Measurements from ENCODE around the gene BOLA1.

The BOLA1 gene

GRCh38 chr1:149940427-149940826, 41.1 kb downstream of the BOLA1 start:
- TF ChIP-seq CTCF (IDR thresholded peaks at IDR 0.05; ENCODE audit: borderline replicate concordance, extremely low read depth, low read length, poor library complexity, severe bottlenecking): no peak
- no peak for TF ChIP-seq EZH2 (IDR thresholded peaks at IDR 0.05; ENCODE audit: borderline replicate concordance, low read depth, low read length, severe bottlenecking)
- Histone ChIP-seq H3K36me3 (ENCODE audit: insufficient read depth, low read length) (no peaks in the 10 kb centered on the region), H3K4me2 (ENCODE audit: insufficient read depth, low read length) (no peak overlapping the region), H3K27me3 (ENCODE audit: insufficient read depth, low read length, poor library complexity) (no peaks in the 10 kb centered on the region), H3K9me3 (ENCODE audit: insufficient read depth, low read length, severe bottlenecking) (no peaks in the 10 kb centered on the region), H3K4me3 (ENCODE audit: low read depth in 1 of 2, low read length in 2 of 2) (no peak overlapping the region), H3K27ac (ENCODE audit: low read length) (no peak overlapping the region), H3K79me2 (ENCODE audit: insufficient read depth, low read length) (no peaks in the 10 kb centered on the region), H3K9ac (ENCODE audit: low read depth, low read length) (no peak overlapping the region), H4K20me1 (ENCODE audit: insufficient read depth, low read length) (no peaks in the 10 kb centered on the region), H2AFZ (ENCODE audit: low read depth, low read length) (no peak overlapping the region), H3K4me1 (ENCODE audit: insufficient read depth, low read length) (peaks cover 13% of the 10 kb centered on the region)
- DNase-seq: no peak
- no peak for ATAC-seq (ENCODE audit: insufficient read depth, low read depth)

- Histone ChIP-seq H3K27ac (ENCODE audit: low read length) (no peak overlapping the region), H3K79me2 (ENCODE audit: insufficient read depth, low read length) (no peaks in the 10 kb centered on the region), H3K4me1 (ENCODE audit: insufficient read depth, low read length) (peaks cover 13% of the 10 kb centered on the region), H3K36me3 (ENCODE audit: insufficient read depth, low read length) (no peaks in the 10 kb centered on the region), H3K27me3 (ENCODE audit: insufficient read depth, low read length, poor library complexity) (no peaks in the 10 kb centered on the region), H3K9me3 (ENCODE audit: insufficient read depth, low read length, severe bottlenecking) (no peaks in the 10 kb centered on the region), H3K9ac (ENCODE audit: low read depth, low read length) (no peak overlapping the region), H3K4me3 (ENCODE audit: low read depth in 1 of 2, low read length in 2 of 2) (no peak overlapping the region), H2AFZ (ENCODE audit: low read depth, low read length) (no peak overlapping the region), H3K4me2 (ENCODE audit: insufficient read depth, low read length) (no peak overlapping the region), H4K20me1 (ENCODE audit: insufficient read depth, low read length) (no peaks in the 10 kb centered on the region)
- TF ChIP-seq EZH2 (IDR thresholded peaks at IDR 0.05; ENCODE audit: borderline replicate concordance, low read depth, low read length, severe bottlenecking): no peak
- peak; percentile 8 for TF ChIP-seq CTCF (IDR thresholded peaks at IDR 0.05; ENCODE audit: borderline replicate concordance, extremely low read depth, low read length, poor library complexity, severe bottlenecking)
- DNase-seq (no peak), ATAC-seq (ENCODE audit: insufficient read depth, low read depth) (no peak)
These were observed 42.8 kb downstream of the BOLA1 start for GRCh38 chr1:149942207-149942606.

GRCh38 chr1:149942885-149943284, 43.5 kb downstream of the BOLA1 start:
- Histone ChIP-seq H2AFZ (ENCODE audit: low read depth, low read length) (peak overlapping the region; percentile 5; the same call in 1 of the 2 replicates), H3K27me3 (ENCODE audit: insufficient read depth, low read length, poor library complexity) (no peaks in the 10 kb centered on the region), H3K36me3 (ENCODE audit: insufficient read depth, low read length) (no peaks in the 10 kb centered on the region), H3K9me3 (ENCODE audit: insufficient read depth, low read length, severe bottlenecking) (no peaks in the 10 kb centered on the region), H3K79me2 (ENCODE audit: insufficient read depth, low read length) (no peaks in the 10 kb centered on the region), H3K27ac (ENCODE audit: low read length) (no peak overlapping the region), H4K20me1 (ENCODE audit: insufficient read depth, low read length) (no peaks in the 10 kb centered on the region), H3K4me1 (ENCODE audit: insufficient read depth, low read length) (peaks cover 6% of the 10 kb centered on the region), H3K4me2 (ENCODE audit: insufficient read depth, low read length) (no peak overlapping the region), H3K4me3 (ENCODE audit: low read depth in 1 of 2, low read length in 2 of 2) (no peak overlapping the region), H3K9ac (ENCODE audit: low read depth, low read length) (no peak overlapping the region)
- TF ChIP-seq CTCF (IDR thresholded peaks at IDR 0.05; ENCODE audit: borderline replicate concordance, extremely low read depth, low read length, poor library complexity, severe bottlenecking): no peak
- TF ChIP-seq EZH2 (IDR thresholded peaks at IDR 0.05; ENCODE audit: borderline replicate concordance, low read depth, low read length, severe bottlenecking): no peak
- no peak for DNase-seq
- no peak for ATAC-seq (ENCODE audit: insufficient read depth, low read depth)

- no peak overlapping the region for H3K4me3 ChIP-seq (ENCODE audit: low read depth in 1 of 2, low read length in 2 of 2)
- no peaks in the 10 kb centered on the region for H3K4me1 ChIP-seq (ENCODE audit: insufficient read depth, low read length)
- no peak overlapping the region for H3K9ac ChIP-seq (ENCODE audit: low read depth, low read length)
- H3K27ac ChIP-seq (ENCODE audit: low read length): no peak overlapping the region
- H3K27me3 ChIP-seq (ENCODE audit: insufficient read depth, low read length, poor library complexity): no peaks in the 10 kb centered on the region
- no peak overlapping the region for H3K4me2 ChIP-seq (ENCODE audit: insufficient read depth, low read length)
- H2AFZ ChIP-seq (ENCODE audit: low read depth, low read length): no peak overlapping the region
- TF ChIP-seq EZH2 (IDR thresholded peaks at IDR 0.05; ENCODE audit: borderline replicate concordance, low read depth, low read length, severe bottlenecking) (no peak), CTCF (IDR thresholded peaks at IDR 0.05; ENCODE audit: borderline replicate concordance, extremely low read depth, low read length, poor library complexity, severe bottlenecking) (no peak)
- no peaks in the 10 kb centered on the region for H4K20me1 ChIP-seq (ENCODE audit: insufficient read depth, low read length)
- DNase-seq (no peak), ATAC-seq (ENCODE audit: insufficient read depth, low read depth) (no peak)
- no peaks in the 10 kb centered on the region for H3K9me3 ChIP-seq (ENCODE audit: insufficient read depth, low read length, severe bottlenecking)
- H3K36me3 ChIP-seq (ENCODE audit: insufficient read depth, low read length): no peaks in the 10 kb centered on the region
- H3K79me2 ChIP-seq (ENCODE audit: insufficient read depth, low read length): no peaks in the 10 kb centered on the region
These were observed 45.8 kb downstream of the BOLA1 start for GRCh38 chr1:149945206-149945605.
